Panc1 (cell line): Measurements from ENCODE around the gene ASTN2. TPM values are rescaled to one million over a fixed set of nuclear protein-coding genes. Genes with fewer than 3 reads are reported as not detected.

ENCODE experiments used
- ATAC-seq: fragments of 200-7000 bp; cut with Tn5 transposase; 2 replicates; pipeline ENCODE4 v1.9.1; 2020; ENCODE audit warnings: mild to moderate bottlenecking, moderate library complexity
- BruUV-seq: library from RNA; stranded (reverse); fragments of 400-500 nt; replicated peaks from 2 replicates; lab custom pipeline; 2021; lab: Mats Ljungman, UMichigan
- CTCF ChIA-PET: fragments of 300-600 bp; sonication (Branson Sonifier 250); formaldehyde crosslinking; loops from one replicate; lab custom pipeline; 2022; ENCODE audit warnings: antibody characterized with exemption; lab: Charles Lee
- POLR2A ChIA-PET: fragments of 300-600 bp; sonication (Branson Sonifier 250); formaldehyde crosslinking; loops from one replicate; lab custom pipeline; 2022; ENCODE audit warnings: antibody characterized with exemption; lab: Charles Lee
- DNase-seq: peaks from one replicate; pipeline ENCODE4 v3.0.0-alpha.2; 2010; ENCODE audit warnings: low read depth, low spot score
- H3K27ac ChIP-seq: 2 replicates; pipeline ENCODE4 v1.5.1; 2011; ENCODE audit warnings: mild to moderate bottlenecking, low read length, inconsistent platforms
- H3K27me3 ChIP-seq: fragments of 200-500 bp; sonication (Bioruptor generic); 2 replicates; pipeline ENCODE4 v1.6.0; 2014; ENCODE audit warnings: low read length, inconsistent platforms; ENCODE audit not compliant: control insufficient read depth, insufficient read depth
- H3K36me3 ChIP-seq: fragments of 200-500 bp; sonication (Bioruptor generic); 2 replicates; pipeline ENCODE4 v1.5.1; 2014; ENCODE audit warnings: inconsistent platforms, mild to moderate bottlenecking, low read length, moderate library complexity; ENCODE audit not compliant: control insufficient read depth, insufficient read depth
- H3K4me1 ChIP-seq: 2 replicates; pipeline ENCODE4 v1.5.1; 2011; ENCODE audit warnings: inconsistent platforms, mild to moderate bottlenecking, low read length, moderate library complexity; ENCODE audit not compliant: control insufficient read depth, insufficient read depth
- H3K4me3 ChIP-seq, 2 experiments: 2 replicates each; pipeline ENCODE4 v1.5.1; 2011 to 2012; ENCODE audit warnings: low read depth in 2 of 2, low read length in 2 of 2, mild to moderate bottlenecking in 2 of 2, inconsistent platforms in 1 of 2, moderate library complexity in 1 of 2
- H3K9me3 ChIP-seq: fragments of 200-500 bp; sonication (Bioruptor generic); 2 replicates; pipeline ENCODE4 v1.5.1; 2014; ENCODE audit warnings: low read depth, mild to moderate bottlenecking, inconsistent platforms, low read length, moderate library complexity; ENCODE audit not compliant: control insufficient read depth, insufficient read depth
- POLR2AphosphoS5 ChIP-seq: IDR thresholded peaks from 2 replicates; pipeline ENCODE4 v1.6.1; 2012; ENCODE audit warnings: mild to moderate bottlenecking, low read depth, low read length, moderate library complexity
- SIN3A ChIP-seq: IDR thresholded peaks from 2 replicates; pipeline ENCODE4 v1.6.1; 2012; ENCODE audit warnings: low read depth, mild to moderate bottlenecking, low read length, moderate library complexity, borderline replicate concordance; ENCODE audit not compliant: insufficient read depth
- TCF7L2 ChIP-seq: IDR thresholded peaks from 2 replicates; pipeline ENCODE4 v1.6.1; 2011; ENCODE audit warnings: mild to moderate bottlenecking, low read depth, low read length, inconsistent platforms
- in situ Hi-C: cut with HindIII; loops from 2 replicates; pipeline ENCODE4 v1.10.0; 2016; ENCODE audit warnings: low sequenced_read_pairs, low pct_unique_long_range_greater_than_20kb
- intact Hi-C: fragments of 100-400 bp; cut with micrococcal nuclease; formaldehyde crosslinking; loops from one replicate; pipeline ENCODE4 v1.10.0; 2022; ENCODE audit not compliant: unreplicated experiment
- total RNA-seq: library from RNA; stranded (reverse); gene quantifications from one replicate; pipeline ENCODE4 v1.2.1, GENCODE V29; 2021; ENCODE audit not compliant: unreplicated experiment
- TF ChIP-seq, protein P1 (sequence below), 2 experiments: IDR thresholded peaks; 2 replicates each; pipeline ENCODE4 v1.6.1; 2011 to 2012; ENCODE audit warnings: low read depth in 2 of 2, control low read depth in 1 of 2, low read length in 1 of 2, mild to moderate bottlenecking in 1 of 2, moderate library complexity in 1 of 2; ENCODE audit not compliant: insufficient read depth in 1 of 2
- TF ChIP-seq, protein P2 (sequence below): fragments of 450-650 bp; IDR thresholded peaks from 2 replicates; pipeline ENCODE4 v1.5.1; 2017; ENCODE audit warnings: mild to moderate bottlenecking

ASTN2 gene
- total RNA-seq, 1 experiment from 2014 or later: 3.9 TPM

DNA sequence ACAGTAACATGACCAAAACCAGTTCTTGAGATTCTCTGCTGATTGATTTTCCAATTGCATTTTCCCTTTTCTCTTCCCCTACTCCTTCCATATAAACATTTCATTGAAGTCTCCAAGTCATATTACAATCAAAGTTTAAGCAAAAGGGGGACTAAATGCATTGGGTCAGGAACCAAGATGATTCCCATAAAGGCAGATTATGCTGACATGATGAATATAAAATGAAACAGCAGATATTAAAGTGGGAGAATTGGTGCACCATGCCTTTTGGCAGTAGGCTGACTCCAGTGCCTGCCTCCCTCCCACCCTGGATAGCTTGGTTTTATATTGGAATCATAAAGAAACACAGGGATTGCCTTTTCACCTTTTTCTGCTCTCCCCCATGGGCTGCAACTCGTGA is 118.4 kb downstream of the ASTN2 start:
- TF ChIP-seq SIN3A: no peak
- Histone ChIP-seq H3K27ac (no peak overlapping the region), H3K9me3 (no peaks in the 10 kb centered on the region), H3K27me3 (no peaks in the 10 kb centered on the region), H3K4me3 (no peak overlapping the region), H3K36me3 (no peaks in the 10 kb centered on the region), H3K4me1 (no peaks in the 10 kb centered on the region)
- no TSS peak for BruUV-seq
- intact Hi-C loops (no loop called here), in situ Hi-C loops (no loop called here)
- ChIA-PET POLR2A (no interaction called here), CTCF (no interaction called here)
- ATAC-seq: no peak
- no peak for DNase-seq

DNA sequence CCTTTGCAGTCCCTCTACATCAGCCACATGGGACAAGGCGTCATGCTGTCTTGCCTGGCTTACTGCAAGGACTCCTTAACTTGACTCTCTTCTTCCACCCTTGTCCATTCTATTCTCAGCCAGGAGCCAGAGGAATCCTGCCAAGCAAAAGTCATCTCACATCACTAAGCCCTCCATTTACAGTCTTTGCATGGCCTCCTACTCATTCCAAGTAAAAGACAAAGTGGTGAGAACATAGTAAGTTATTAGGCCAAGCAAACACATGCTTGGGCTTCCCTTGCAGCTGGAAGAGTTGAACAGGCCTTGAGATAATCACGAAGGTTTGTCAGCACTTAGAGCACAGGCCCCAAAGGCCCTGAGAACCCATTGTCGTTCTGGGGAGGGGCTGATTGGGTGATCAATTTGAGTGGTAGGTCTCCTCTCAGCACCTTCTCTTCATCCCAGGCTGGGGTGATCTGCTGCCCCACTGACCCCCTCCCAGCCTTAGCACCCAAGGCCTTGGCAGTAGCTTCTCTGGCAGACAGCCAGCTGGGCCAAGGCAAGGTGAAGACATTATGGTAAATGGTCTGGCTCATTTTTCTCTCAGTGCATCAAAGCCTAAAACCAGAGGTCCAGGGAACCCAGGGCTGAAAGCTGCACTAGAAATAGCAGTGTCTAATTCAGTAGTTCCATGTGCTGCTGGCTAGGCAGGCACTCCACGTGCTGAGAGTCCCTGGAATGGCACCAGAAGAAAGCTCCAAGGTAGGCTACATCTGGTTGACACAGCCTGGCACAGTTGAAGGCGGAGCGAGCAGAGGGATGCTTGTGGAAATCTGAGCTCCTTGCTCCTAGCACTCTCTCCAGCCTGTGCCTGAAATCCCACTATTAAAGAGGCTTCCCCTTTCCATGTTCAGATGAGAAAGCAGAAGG is 121.4 kb downstream of the ASTN2 start:
- BruUV-seq: no TSS peak
- no peaks in the 10 kb centered on the region for H3K9me3 ChIP-seq
- DNase-seq: no peak
- H3K36me3 ChIP-seq: no peaks in the 10 kb centered on the region
- no peak overlapping the region for H3K4me3 ChIP-seq
- no peaks in the 10 kb centered on the region for H3K4me1 ChIP-seq
- no peak overlapping the region for H3K27ac ChIP-seq
- in situ Hi-C loops: no loop called here
- POLR2A ChIA-PET: no interaction called here
- no peak for ATAC-seq
- intact Hi-C loops: no loop called here
- CTCF ChIA-PET: no interaction called here
- TF ChIP-seq SIN3A (no peak), POLR2AphosphoS5 (no peak), TCF7L2 (no peak)
- TF ChIP-seq, protein P1, sequence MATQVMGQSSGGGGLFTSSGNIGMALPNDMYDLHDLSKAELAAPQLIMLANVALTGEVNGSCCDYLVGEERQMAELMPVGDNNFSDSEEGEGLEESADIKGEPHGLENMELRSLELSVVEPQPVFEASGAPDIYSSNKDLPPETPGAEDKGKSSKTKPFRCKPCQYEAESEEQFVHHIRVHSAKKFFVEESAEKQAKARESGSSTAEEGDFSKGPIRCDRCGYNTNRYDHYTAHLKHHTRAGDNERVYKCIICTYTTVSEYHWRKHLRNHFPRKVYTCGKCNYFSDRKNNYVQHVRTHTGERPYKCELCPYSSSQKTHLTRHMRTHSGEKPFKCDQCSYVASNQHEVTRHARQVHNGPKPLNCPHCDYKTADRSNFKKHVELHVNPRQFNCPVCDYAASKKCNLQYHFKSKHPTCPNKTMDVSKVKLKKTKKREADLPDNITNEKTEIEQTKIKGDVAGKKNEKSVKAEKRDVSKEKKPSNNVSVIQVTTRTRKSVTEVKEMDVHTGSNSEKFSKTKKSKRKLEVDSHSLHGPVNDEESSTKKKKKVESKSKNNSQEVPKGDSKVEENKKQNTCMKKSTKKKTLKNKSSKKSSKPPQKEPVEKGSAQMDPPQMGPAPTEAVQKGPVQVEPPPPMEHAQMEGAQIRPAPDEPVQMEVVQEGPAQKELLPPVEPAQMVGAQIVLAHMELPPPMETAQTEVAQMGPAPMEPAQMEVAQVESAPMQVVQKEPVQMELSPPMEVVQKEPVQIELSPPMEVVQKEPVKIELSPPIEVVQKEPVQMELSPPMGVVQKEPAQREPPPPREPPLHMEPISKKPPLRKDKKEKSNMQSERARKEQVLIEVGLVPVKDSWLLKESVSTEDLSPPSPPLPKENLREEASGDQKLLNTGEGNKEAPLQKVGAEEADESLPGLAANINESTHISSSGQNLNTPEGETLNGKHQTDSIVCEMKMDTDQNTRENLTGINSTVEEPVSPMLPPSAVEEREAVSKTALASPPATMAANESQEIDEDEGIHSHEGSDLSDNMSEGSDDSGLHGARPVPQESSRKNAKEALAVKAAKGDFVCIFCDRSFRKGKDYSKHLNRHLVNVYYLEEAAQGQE (IDR thresholded peaks at IDR 0.05; ENCODE audit: insufficient read depth in 1 of 2, low read depth in 2 of 2, low read length in 1 of 2): no peak
- TF ChIP-seq, protein P2, sequence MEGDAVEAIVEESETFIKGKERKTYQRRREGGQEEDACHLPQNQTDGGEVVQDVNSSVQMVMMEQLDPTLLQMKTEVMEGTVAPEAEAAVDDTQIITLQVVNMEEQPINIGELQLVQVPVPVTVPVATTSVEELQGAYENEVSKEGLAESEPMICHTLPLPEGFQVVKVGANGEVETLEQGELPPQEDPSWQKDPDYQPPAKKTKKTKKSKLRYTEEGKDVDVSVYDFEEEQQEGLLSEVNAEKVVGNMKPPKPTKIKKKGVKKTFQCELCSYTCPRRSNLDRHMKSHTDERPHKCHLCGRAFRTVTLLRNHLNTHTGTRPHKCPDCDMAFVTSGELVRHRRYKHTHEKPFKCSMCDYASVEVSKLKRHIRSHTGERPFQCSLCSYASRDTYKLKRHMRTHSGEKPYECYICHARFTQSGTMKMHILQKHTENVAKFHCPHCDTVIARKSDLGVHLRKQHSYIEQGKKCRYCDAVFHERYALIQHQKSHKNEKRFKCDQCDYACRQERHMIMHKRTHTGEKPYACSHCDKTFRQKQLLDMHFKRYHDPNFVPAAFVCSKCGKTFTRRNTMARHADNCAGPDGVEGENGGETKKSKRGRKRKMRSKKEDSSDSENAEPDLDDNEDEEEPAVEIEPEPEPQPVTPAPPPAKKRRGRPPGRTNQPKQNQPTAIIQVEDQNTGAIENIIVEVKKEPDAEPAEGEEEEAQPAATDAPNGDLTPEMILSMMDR: no peak
- H3K27me3 ChIP-seq: no peaks in the 10 kb centered on the region
